H1 (cell line): Measurements from ENCODE around the gene UFSP1.

Experiments used
- CBX5 ChIP-seq: fragments of 300-800, 300-1000 bp; sonication (generic); IDR thresholded peaks from 2 replicates; pipeline ENCODE4 v1.7.1; 2016; ENCODE audit warnings: antibody characterized with exemption, low read length, low read depth
- EP300 ChIP-seq, 2 experiments: IDR thresholded peaks; 1 replicate in 1 of 2; 2 replicates in 1 of 2; pipeline ENCODE4 v1.6.1; 2011 to 2012; ENCODE audit warnings: low read depth in 2 of 2, low read length in 2 of 2, mild to moderate bottlenecking in 2 of 2, borderline replicate concordance in 1 of 2, inconsistent platforms in 1 of 2, moderate library complexity in 1 of 2
- EZH2 ChIP-seq: fragments of 200-600 bp; sonication (generic); IDR thresholded peaks from 2 replicates; pipeline ENCODE4 v1.7.1; 2012; ENCODE audit warnings: low read depth, mild to moderate bottlenecking, moderate library complexity, low read length, inconsistent platforms; ENCODE audit not compliant: severe bottlenecking
- GABPA ChIP-seq: IDR thresholded peaks from 2 replicates; pipeline ENCODE4 v1.6.1; 2011; ENCODE audit warnings: mild to moderate bottlenecking, low read length, moderate library complexity, borderline replicate concordance; ENCODE audit not compliant: insufficient read depth
- POLR2A ChIP-seq, 2 experiments: IDR thresholded peaks; 1 replicate in 1 of 2; 2 replicates in 1 of 2; pipeline ENCODE4 v1.6.1; 2011; ENCODE audit warnings: low read depth in 2 of 2, low read length in 2 of 2, mild to moderate bottlenecking in 2 of 2; ENCODE audit errors: control extremely low read depth in 1 of 2
- SP2 ChIP-seq: IDR thresholded peaks from 2 replicates; pipeline ENCODE4 v1.6.1; 2012; ENCODE audit warnings: mild to moderate bottlenecking, low read length, inconsistent platforms
- SUZ12 ChIP-seq: fragments of 200-600 bp; sonication (generic); IDR thresholded peaks from 2 replicates; pipeline ENCODE4 v1.6.1; 2012; ENCODE audit warnings: mild to moderate bottlenecking, inconsistent platforms, low read length, moderate library complexity, mixed read lengths
- ZNF274 ChIP-seq: IDR thresholded peaks from 2 replicates; pipeline ENCODE4 v1.7.0; 2012; ENCODE audit warnings: low read length, borderline replicate concordance; ENCODE audit errors: extremely low read depth
- TF ChIP-seq, protein P1 (sequence below), 3 experiments: IDR thresholded peaks; 1 replicate in 2 of 3; 2 replicates in 1 of 3; pipeline versions ENCODE4 v1.5.1 to v1.6.1; 2011; ENCODE audit warnings: low read length in 3 of 3, mild to moderate bottlenecking in 3 of 3, inconsistent platforms in 2 of 3, low read depth in 1 of 3, moderate library complexity in 1 of 3; ENCODE audit not compliant: insufficient read depth in 1 of 3; ENCODE audit errors: control extremely low read depth in 1 of 3
- TF ChIP-seq, protein P2 (sequence below): IDR thresholded peaks from 2 replicates; pipeline ENCODE4 v1.6.1; 2012; ENCODE audit warnings: inconsistent platforms
- TF ChIP-seq, protein P3 (sequence below): IDR thresholded peaks from 2 replicates; pipeline ENCODE4 v1.6.1; 2011; ENCODE audit warnings: low read depth, mild to moderate bottlenecking, low read length; ENCODE audit not compliant: insufficient read depth

DNA sequence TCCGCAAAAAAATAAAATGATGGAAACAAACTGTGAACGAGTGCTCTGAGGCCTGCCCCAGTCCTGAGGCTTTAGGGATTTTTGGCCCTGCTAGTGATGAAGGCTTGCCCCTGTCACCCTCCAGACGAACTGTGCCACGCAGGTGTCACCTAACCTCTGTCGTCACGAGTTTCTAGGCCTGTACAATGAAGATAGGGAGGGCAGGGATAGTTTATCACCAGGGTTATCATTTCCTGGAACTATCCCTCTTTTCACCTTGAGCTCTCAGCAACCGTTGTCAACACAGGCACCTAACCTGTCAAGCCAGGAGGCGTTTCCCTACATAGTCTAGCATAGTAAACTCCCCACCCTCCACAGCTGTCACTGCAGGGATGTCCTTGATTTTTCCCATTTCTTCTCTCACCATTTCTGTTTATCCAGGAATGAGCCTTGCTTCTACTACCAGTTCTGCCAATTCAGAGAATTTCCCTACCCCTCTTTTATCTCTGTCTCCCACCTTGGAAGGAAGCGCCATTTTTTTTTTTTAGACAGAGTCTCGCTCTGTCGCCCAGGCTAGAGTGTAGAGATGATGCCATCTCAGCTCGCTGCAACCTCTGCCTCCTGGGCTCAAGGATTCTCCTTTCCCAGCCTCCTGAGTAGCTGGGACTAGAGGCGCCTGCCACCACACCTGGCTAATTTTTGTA, 8.4 kb upstream of the UFSP1 start:
- TF ChIP-seq SUZ12 (no peak), EP300 (IDR thresholded peaks at IDR 0.05; ENCODE audit: borderline replicate concordance in 1 of 2, low read depth in 2 of 2, low read length in 2 of 2) (no peak), GABPA (no peak), POLR2A (IDR thresholded peaks at IDR 0.05; ENCODE audit: control extremely low read depth in 1 of 2, low read depth in 2 of 2, low read length in 2 of 2) (no peak), EZH2 (no peak), SP2 (no peak), CBX5 (no peak), ZNF274 (no peak)
- TF ChIP-seq, protein P1, sequence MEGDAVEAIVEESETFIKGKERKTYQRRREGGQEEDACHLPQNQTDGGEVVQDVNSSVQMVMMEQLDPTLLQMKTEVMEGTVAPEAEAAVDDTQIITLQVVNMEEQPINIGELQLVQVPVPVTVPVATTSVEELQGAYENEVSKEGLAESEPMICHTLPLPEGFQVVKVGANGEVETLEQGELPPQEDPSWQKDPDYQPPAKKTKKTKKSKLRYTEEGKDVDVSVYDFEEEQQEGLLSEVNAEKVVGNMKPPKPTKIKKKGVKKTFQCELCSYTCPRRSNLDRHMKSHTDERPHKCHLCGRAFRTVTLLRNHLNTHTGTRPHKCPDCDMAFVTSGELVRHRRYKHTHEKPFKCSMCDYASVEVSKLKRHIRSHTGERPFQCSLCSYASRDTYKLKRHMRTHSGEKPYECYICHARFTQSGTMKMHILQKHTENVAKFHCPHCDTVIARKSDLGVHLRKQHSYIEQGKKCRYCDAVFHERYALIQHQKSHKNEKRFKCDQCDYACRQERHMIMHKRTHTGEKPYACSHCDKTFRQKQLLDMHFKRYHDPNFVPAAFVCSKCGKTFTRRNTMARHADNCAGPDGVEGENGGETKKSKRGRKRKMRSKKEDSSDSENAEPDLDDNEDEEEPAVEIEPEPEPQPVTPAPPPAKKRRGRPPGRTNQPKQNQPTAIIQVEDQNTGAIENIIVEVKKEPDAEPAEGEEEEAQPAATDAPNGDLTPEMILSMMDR (IDR thresholded peaks at IDR 0.05; ENCODE audit: control extremely low read depth in 1 of 3, insufficient read depth in 1 of 3, low read depth in 1 of 3, low read length in 3 of 3): no peak
- TF ChIP-seq, protein P2, sequence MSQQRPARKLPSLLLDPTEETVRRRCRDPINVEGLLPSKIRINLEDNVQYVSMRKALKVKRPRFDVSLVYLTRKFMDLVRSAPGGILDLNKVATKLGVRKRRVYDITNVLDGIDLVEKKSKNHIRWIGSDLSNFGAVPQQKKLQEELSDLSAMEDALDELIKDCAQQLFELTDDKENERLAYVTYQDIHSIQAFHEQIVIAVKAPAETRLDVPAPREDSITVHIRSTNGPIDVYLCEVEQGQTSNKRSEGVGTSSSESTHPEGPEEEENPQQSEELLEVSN: no peak
- TF ChIP-seq, protein P3, sequence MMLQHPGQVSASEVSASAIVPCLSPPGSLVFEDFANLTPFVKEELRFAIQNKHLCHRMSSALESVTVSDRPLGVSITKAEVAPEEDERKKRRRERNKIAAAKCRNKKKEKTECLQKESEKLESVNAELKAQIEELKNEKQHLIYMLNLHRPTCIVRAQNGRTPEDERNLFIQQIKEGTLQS: no peak
